GM10266 (cell line): ENCODE data around the gene HAT1.

Experiments used
- DNase-seq: peaks from one replicate; pipeline ENCODE4 v3.0.0; 2012; ENCODE audit errors: extremely low spot score
- CTCF ChIP-seq: IDR thresholded peaks from 2 replicates; pipeline ENCODE4 v1.5.1; 2012; ENCODE audit warnings: mild to moderate bottlenecking, low read depth; ENCODE audit not compliant: control insufficient read depth, insufficient read depth; ENCODE audit errors: missing control alignments

The HAT1 gene, protein sequence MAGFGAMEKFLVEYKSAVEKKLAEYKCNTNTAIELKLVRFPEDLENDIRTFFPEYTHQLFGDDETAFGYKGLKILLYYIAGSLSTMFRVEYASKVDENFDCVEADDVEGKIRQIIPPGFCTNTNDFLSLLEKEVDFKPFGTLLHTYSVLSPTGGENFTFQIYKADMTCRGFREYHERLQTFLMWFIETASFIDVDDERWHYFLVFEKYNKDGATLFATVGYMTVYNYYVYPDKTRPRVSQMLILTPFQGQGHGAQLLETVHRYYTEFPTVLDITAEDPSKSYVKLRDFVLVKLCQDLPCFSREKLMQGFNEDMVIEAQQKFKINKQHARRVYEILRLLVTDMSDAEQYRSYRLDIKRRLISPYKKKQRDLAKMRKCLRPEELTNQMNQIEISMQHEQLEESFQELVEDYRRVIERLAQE

GRCh38 chr2:171922230-171923022 lies at the start of gene HAT1:
HAT1 (plus strand) TSS chr2:171922461; CDS start chr2:171922501, 40 bp downstream.
- DNase-seq = peak; percentile 91
- no peak for TF ChIP-seq CTCF

DNA sequence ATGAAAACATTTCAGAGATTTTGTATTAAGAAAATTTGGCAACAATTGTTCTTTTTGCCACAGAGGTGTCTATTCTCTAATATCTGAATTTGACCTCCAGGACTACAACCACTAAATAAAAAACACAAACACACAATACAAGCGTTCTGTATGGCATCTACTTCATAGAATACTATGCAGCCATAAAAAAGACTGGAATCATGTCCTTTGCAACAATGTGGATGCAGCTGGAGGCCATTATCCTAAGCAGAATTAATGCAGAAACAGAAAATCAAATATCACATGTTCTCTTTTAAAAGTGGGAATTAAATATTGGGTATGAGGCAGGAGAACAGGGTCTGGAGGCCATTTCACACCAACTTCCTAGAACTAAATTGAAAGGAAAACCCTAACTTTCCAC lies 47.7 kb upstream of the HAT1 start:
- no peak for DNase-seq
- no peak for TF ChIP-seq CTCF

DNA sequence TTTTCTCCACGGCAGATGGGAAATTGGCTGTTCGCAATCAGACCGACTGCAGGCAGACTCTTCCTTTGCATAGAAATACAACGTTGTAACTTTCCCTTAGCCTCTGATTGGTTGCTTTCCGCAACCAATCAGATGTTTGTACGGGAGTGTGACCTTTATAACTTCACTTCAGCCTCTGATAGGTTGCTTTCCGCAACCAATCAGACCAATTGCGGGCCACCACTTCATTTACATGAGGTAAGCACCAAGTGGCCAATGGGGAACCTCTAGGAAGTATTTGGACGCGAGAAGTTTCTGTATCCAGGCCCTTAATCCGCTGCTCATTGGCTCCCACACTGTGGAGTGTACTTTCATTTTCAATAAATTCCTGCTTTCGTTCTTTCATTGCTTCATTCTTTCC lies 47.3 kb upstream of the HAT1 start:
- DNase-seq = no peak
- TF ChIP-seq CTCF = no peak

DNA sequence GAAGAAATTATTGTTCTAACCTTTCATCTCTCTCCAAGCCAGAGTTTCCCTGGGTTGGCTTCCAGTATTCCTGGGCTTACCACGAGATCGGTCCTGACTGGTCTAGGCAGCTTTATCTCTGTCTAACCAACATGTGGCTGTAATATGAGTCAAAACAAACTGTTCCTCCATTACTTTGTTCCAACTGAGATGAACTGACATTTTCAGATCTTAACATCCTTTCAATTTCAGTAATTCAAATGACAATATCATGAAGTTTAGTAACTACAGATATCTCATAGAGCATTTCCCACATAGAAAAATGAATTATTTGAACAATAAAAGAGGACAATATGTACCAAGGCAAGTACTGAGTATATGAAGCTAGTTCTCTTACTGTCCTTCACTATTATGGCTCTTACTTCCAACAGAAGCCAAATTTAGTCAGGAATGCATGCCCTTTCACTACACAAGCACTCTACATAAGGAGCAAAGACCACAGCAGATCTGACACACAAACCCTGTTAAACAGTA lies 43.7 kb upstream of the HAT1 start:
- no peak for DNase-seq
- no peak for TF ChIP-seq CTCF

DNA sequence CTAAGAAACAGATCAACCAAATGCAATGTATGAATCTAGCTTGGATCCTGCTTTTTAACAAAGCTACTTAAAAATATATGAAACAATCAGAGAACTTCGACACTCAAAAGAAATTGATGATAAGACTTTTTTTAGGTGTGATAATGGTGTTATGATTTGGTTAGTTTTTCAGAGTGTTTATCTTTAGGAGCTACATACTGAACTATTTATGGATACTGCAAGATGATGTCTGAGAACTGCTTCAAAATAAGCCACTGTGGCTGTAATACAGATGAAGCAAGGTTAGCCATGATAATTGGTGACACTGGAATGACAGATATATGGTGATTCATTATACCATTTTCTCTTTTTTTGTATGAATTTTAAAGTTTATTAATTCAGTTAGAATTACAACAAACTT lies 42.4 kb upstream of the HAT1 start:
- no peak for DNase-seq
- no peak for TF ChIP-seq CTCF

GRCh38 chr2:171880774-171881173 lies 41.5 kb upstream of the HAT1 start:
- no peak for DNase-seq
- TF ChIP-seq CTCF = no peak

DNA sequence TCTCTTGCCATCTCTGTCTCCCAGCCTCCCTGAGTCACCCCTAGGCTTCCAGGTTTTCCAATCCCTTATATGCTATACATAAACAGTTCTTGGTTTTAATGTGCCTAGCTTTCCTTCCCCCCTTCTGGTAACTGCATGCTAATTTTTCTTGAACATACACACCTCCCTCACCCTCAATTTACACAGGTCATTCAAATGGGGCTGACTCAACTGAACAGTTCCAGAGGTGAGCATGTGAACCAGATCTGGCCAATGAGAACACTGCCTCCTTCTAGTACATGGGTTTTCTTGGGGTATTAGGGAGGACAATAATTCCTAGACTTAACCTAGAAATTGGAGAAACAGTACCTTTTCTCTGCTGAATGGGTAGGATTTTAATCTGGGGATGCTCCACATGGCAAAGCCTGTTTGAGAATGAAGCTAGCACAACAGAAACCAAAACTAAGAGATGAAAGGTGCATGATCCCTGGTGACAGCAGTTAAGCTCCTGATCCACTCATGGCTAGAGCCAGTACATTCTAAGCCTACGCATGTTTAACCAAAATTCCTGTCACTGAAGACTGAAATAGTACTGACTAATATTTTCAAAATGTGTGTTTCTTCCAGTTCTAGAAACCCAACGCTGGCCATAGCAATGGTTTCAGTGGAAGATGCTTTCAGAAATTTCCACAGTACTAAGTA lies 40.0 kb upstream of the HAT1 start:
- no peak for DNase-seq

More for the DNA sequence above, 40.0 kb upstream of the HAT1 start:
- no peak for TF ChIP-seq CTCF
